Measurements from ENCODE around the gene ARRDC3. TPM values are rescaled to one million over a fixed set of nuclear protein-coding genes. Genes with fewer than 3 reads are reported as not detected.
A peak's percentile ranks its signal among the peaks of the same experiment; 100 is the strongest.

The ARRDC3 gene, protein sequence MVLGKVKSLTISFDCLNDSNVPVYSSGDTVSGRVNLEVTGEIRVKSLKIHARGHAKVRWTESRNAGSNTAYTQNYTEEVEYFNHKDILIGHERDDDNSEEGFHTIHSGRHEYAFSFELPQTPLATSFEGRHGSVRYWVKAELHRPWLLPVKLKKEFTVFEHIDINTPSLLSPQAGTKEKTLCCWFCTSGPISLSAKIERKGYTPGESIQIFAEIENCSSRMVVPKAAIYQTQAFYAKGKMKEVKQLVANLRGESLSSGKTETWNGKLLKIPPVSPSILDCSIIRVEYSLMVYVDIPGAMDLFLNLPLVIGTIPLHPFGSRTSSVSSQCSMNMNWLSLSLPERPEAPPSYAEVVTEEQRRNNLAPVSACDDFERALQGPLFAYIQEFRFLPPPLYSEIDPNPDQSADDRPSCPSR
- total RNA-seq, result 57.7 and 90.8 TPM in 2 replicates
- long read RNA-seq, full-length matches to known transcripts, result 97 of 137 reads
- long read RNA-seq, partial matches to known transcripts, result 16 of 137 reads
- long read RNA-seq, other reads (novel, unspliced or antisense), result 24 of 137 reads

DNA sequence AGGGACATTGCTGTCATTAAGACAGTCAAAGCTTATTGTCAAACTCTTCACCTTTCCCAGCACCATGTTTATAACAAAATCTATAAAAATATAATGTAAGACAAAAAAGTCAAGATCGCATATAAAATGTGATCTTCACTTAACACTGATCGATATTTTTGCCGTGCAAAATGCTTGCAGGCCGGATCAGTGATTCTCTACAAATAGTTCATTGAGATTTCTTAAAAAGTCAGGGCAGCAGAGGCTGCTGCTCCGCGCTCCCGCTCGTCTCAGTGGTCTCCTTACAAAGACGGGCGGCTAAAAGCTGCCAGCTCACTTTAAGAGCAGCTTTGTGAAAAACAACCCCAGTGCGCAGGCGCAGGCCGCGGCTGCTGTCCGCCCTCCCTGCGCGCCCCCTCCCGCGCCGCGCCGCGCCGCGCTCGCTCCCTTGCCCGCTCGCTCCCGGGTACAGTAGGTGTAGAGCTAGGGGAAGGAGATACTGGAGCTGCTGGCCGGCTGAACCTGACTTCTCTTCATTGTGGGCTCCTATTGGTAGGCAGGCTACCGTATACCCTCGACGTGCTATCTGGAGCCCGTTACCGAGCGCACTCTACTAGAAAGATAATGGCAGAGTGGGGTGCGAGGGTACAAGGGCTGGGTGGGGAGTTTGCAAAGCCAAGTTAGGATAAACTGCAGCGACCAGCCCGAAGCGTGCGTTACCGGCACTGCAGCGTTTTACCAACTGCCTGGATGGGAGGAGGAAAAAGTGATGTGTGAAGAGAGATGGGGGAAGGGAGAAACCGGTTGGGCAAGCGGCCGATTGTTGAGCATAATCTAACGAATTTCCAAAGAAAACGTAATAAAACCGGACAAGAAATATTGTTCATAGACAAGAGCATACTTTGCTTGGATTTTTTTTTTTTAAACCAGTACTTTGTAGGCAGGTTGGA is at the start of gene ARRDC3:
Gene ARRDC3 (minus strand): TSS at position 291 of the 929 bp plus-strand sequence. CDS start 225 bp downstream, at position 66.
- Mint-ChIP-seq H3K27ac (ENCODE audit: unreplicated experiment) (peak within 1 kb of the TSS; percentile 98), H3K9me3 (ENCODE audit: unreplicated experiment) (no peaks in the 10 kb centered on the region), H3K4me3 (ENCODE audit: unreplicated experiment) (peak within 1 kb of the TSS; percentile 92), H3K4me1 (ENCODE audit: unreplicated experiment) (peaks cover 21% of the 10 kb centered on the region), H3K36me3 (ENCODE audit: unreplicated experiment) (no peaks in the 10 kb centered on the region), H3K27me3 (ENCODE audit: unreplicated experiment) (no peaks in the 10 kb centered on the region)
- peak; percentile 99 for DNase-seq (ENCODE audit: extremely low spot score, unreplicated experiment)
- TF ChIP-seq, protein P1, sequence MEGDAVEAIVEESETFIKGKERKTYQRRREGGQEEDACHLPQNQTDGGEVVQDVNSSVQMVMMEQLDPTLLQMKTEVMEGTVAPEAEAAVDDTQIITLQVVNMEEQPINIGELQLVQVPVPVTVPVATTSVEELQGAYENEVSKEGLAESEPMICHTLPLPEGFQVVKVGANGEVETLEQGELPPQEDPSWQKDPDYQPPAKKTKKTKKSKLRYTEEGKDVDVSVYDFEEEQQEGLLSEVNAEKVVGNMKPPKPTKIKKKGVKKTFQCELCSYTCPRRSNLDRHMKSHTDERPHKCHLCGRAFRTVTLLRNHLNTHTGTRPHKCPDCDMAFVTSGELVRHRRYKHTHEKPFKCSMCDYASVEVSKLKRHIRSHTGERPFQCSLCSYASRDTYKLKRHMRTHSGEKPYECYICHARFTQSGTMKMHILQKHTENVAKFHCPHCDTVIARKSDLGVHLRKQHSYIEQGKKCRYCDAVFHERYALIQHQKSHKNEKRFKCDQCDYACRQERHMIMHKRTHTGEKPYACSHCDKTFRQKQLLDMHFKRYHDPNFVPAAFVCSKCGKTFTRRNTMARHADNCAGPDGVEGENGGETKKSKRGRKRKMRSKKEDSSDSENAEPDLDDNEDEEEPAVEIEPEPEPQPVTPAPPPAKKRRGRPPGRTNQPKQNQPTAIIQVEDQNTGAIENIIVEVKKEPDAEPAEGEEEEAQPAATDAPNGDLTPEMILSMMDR (IDR thresholded peaks at IDR 0.05), result no peak

DNA sequence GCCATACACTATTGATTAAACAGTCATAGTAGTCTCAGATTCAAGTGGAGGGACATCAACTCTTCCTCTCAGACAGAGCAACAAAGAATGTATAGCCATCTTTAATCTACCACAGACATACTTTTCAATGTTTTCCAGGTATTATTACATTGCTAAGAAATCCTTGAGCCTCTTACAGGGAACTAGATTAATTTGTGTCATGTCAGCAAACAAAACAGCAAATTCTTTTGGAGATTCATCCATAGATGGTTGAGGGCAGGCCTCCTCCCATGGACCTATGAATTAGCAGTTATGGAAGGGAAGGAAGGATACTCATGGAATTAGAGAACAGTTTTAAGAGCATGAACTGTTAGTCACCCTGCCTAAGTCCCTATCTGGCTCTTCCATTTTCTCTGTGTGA is 47.8 kb upstream of the ARRDC3 start:
- Mint-ChIP-seq H3K36me3 (ENCODE audit: unreplicated experiment) (no peaks in the 10 kb centered on the region), H3K9me3 (ENCODE audit: unreplicated experiment) (peaks cover 6% of the 10 kb centered on the region), H3K27ac (ENCODE audit: unreplicated experiment) (no peak overlapping the region), H3K4me1 (ENCODE audit: unreplicated experiment) (no peaks in the 10 kb centered on the region), H3K4me3 (ENCODE audit: unreplicated experiment) (no peak overlapping the region), H3K27me3 (ENCODE audit: unreplicated experiment) (no peaks in the 10 kb centered on the region)
- no peak for DNase-seq (ENCODE audit: extremely low spot score, unreplicated experiment)
- TF ChIP-seq, protein P1 (IDR thresholded peaks at IDR 0.05), result no peak

DNA sequence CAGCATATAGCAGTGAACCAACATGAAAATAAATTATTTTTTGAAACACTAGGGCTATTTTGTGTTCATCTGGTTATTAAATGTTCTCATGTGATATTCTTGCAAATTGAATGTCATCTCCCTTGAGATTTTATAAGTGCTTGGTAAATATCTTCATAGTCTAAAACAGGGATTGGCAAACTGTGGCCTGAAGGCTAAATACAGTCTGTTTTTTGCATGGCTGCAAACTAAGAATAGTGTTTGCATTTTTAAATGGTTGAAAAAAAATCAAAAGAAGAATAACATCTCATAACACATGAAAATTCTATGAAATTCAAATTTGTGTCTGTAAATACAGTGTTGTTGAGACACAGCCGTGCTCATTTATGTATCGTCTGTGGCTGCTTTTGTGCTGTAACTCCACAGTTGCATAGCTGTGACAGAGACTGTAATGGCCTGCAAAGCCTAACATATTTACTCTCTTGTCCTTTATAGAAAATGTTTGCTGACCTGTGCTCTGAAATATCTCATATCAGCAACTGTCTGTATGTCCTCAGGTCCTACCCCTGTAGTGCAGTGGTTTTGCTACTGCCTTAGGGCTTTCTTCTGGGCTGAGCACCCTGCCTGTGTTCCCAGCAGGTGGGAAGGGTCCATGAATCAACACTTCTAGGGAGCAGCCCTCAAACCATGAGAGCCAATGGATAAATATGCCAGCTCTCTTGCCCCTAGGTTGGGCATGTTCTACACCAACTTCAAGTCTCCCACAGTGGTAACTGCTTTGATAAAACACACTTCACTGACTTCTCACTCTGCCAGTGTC is 41.7 kb upstream of the ARRDC3 start:
- Mint-ChIP-seq H3K36me3 (ENCODE audit: unreplicated experiment) (no peaks in the 10 kb centered on the region), H3K4me3 (ENCODE audit: unreplicated experiment) (no peak overlapping the region), H3K27me3 (ENCODE audit: unreplicated experiment) (no peaks in the 10 kb centered on the region), H3K27ac (ENCODE audit: unreplicated experiment) (no peak overlapping the region), H3K9me3 (ENCODE audit: unreplicated experiment) (peaks cover 6% of the 10 kb centered on the region), H3K4me1 (ENCODE audit: unreplicated experiment) (peaks cover 14% of the 10 kb centered on the region)
- TF ChIP-seq, protein P1 (IDR thresholded peaks at IDR 0.05), result no peak
- no peak for DNase-seq (ENCODE audit: extremely low spot score, unreplicated experiment)

DNA sequence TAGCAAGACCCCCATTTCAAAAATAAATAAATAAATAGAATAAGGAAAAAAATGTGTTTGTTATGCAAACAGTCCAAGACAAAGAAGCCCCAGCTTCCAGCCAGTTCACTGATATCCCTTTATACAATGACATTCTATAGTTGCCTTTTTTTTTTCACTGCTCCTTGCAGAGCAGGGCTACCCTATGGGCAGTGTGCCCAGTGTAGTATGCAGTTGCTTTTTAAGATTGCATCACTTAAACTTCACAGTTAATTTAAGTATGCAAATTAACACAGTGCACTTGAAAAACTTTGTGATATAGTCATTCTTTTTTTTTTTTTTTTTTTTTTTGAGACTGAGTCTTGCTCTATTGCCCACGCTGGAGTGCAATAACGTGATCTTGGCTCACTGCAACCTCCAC is 40.8 kb upstream of the ARRDC3 start:
- Mint-ChIP-seq H3K27me3 (ENCODE audit: unreplicated experiment) (no peaks in the 10 kb centered on the region), H3K4me1 (ENCODE audit: unreplicated experiment) (peaks cover 14% of the 10 kb centered on the region), H3K4me3 (ENCODE audit: unreplicated experiment) (no peak overlapping the region), H3K9me3 (ENCODE audit: unreplicated experiment) (peaks cover under 1% of the 10 kb centered on the region), H3K27ac (ENCODE audit: unreplicated experiment) (no peak overlapping the region), H3K36me3 (ENCODE audit: unreplicated experiment) (no peaks in the 10 kb centered on the region)
- DNase-seq (ENCODE audit: extremely low spot score, unreplicated experiment), result no peak
- TF ChIP-seq, protein P1 (IDR thresholded peaks at IDR 0.05), result no peak

All from osteocyte (in vitro differentiated cells).